ENCODE data around the gene PTPRG.

Gene PTPRG

DNA sequence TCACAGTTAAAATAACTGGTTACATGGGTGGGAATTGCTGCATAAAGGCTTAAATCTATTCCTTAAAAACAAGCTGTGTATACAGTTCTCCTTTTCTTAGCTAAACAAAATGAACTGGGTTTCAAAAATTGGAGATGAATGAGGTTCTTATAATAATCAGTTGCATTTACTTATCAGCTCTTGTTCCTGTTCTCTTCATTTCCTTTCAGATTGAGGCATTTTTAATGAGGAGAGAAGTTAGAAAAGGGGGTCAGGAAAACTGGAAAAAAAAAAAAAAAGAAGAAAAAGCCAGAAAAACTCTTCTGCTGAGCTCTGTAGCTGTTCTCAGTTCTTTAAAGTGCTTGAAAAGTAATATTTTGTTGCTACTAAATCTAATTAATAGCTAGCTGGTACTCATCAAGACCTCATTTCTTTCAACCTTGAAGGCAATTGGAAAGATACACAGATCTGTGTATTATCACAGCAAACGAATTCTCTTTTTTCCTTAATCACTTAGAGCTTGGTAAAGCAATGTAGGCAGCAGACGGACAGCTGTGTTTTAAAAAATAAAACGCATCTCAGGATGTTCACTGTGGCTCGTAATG lies 32.2 kb downstream of the PTPRG start:
- no peak for DNase-seq

DNA sequence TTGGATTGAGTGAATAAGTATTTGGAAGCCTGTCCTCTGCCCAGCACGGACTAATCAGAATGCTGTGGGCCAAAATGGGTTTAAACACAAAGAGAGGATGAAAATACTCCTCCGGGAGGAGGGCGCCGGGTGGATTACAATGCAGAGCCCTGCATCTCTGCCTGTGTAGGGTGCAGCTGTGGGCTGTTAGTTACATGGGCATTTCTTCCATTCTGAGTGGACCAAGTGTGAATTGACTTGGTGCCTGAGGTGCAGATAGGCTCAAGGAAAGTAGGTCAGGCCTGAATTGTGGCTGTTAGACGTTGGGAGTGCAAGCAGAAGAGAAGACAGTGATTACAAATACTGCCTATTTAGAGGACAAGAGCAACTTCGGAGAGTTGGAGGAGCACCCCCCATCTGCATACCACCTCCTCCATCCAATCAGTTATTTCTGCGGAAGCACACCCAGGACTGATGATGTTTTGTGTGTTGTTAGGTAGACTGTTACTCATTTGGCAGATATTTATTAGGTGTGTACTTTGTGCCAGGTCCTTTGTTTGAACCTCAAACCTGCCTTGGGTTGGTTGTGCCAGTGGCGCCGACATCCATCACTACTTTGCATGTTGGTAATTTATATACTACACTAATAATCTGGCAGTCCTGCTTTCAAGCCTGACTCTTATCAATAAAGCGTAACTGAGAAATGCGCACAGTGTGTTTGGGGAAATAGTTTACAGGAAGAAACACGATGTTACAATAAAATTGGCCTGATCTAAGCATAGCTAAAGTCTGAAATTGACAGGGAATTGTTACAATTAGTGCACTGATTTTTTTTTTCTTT lies 33.0 kb downstream of the PTPRG start:
- no peak for DNase-seq

DNA sequence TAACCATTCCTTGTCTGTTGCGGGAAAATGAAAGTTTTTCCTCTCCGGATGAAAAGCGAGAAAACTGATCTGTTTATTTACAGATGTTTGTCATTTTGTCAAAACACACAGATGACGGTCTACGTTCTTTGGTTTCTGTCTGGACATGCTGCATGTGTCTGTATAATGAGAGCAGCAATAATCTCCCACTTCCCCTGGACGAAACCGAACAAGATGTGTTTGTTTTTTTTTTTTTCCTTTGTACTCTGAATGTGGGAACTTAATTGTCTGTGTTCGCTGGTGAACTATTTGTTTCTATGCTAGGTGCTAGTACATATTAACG lies 33.6 kb downstream of the PTPRG start:
- DNase-seq = no peak

- no peak for DNase-seq
Measured at GRCh38 chr3:61595288-61595687, 33.9 kb downstream of the PTPRG start.

GRCh38 chr3:61595826-61596225 lies 34.5 kb downstream of the PTPRG start:
- no peak for DNase-seq

DNA sequence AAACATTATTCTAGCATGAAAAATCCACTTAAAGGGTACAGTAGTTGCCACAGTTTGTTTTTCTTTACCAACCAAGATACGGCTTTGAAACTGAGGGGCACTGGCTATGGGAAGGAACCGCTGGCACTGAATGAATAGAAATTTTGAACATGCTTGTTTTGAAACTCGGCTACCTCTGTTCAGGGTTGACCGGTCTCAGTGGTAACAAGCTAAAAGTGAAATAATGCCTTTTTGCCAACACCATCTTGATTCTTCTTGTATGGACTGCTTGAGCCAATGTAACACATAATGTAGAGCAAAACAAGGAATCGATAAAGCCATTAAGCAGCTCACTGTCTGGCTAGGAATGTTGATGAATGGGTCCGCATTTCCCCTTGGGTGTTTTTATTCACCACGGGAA lies 36.5 kb downstream of the PTPRG start:
- DNase-seq = no peak

GRCh38 chr3:61600195-61600594 lies 38.8 kb downstream of the PTPRG start:
- DNase-seq = no peak

GRCh38 chr3:61601831-61602230 lies 40.5 kb downstream of the PTPRG start:
- no peak for DNase-seq

DNA sequence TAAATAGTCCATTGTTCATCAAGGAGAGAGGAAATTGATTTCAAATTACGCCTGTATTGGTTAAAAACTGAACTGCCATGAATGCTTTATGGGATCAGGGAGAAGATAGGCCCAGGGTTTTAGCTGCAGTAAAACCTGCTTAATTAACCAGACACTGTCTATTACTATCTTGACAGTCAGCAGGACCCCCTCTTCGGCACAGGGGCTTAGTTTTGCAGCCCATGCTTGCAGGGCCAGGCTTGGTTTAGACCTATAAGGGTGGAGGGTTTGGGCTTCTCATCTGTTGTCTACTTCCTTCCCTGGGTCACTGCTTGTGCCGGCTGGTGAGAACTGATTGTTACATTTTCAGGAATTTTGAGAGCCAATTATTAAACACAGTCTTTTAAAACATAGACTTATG lies 41.1 kb downstream of the PTPRG start:
- no peak for DNase-seq

DNA sequence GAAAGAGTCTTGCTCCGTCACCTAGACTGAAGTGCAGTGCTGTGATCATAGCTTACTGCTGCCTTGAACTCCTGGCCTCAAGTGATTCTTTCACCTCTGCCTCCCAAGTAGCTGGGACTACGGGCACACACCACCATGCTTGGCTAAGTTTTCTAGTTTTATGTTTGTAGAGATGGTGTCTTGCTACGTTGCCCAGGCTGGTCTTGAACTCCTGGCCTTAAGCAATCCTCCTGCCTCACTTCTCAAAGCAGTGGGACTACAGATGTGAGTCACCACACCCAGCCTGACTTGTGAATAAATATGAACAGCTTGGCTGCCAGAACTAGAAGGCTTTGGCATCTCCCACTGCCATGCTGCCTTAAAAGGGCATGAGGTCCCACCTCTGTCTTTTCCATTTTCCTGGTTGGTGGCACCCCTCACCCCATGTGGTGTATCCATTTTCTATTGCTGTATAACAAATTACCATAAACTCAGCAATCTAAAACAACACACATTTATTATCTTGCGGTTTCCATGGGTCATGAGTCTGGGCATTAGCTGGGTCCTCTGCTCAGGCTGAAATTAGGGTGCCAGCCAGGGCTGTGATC lies 44.3 kb downstream of the PTPRG start:
- no peak for DNase-seq

- DNase-seq = no peak
Measured at GRCh38 chr3:61606196-61606595, 44.8 kb downstream of the PTPRG start.

DNA sequence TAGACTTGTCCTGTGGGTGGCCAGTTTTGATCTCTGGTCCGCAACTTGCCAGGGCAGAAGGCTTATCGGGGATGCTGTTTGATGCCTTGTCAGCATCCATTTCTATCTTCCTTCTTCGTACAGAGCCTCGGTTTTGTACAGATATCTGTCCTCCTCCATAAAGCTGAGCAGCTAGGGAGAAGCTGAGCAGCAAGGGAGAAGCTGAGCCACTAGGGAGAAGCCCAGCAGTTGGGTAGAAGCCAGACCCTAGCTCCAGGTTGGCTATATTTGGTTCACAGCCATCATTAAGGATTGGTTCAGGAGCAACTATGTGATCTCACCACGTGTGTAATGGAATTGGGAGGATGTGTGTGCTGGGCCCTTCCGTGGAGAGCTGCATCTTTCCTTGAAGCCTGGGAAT lies 46.7 kb downstream of the PTPRG start:
- DNase-seq = no peak

- no peak for DNase-seq
Measured at GRCh38 chr3:61608711-61609110, 47.3 kb downstream of the PTPRG start.

GRCh38 chr3:61610316-61610715 lies 48.9 kb downstream of the PTPRG start:
- DNase-seq = no peak

DNA sequence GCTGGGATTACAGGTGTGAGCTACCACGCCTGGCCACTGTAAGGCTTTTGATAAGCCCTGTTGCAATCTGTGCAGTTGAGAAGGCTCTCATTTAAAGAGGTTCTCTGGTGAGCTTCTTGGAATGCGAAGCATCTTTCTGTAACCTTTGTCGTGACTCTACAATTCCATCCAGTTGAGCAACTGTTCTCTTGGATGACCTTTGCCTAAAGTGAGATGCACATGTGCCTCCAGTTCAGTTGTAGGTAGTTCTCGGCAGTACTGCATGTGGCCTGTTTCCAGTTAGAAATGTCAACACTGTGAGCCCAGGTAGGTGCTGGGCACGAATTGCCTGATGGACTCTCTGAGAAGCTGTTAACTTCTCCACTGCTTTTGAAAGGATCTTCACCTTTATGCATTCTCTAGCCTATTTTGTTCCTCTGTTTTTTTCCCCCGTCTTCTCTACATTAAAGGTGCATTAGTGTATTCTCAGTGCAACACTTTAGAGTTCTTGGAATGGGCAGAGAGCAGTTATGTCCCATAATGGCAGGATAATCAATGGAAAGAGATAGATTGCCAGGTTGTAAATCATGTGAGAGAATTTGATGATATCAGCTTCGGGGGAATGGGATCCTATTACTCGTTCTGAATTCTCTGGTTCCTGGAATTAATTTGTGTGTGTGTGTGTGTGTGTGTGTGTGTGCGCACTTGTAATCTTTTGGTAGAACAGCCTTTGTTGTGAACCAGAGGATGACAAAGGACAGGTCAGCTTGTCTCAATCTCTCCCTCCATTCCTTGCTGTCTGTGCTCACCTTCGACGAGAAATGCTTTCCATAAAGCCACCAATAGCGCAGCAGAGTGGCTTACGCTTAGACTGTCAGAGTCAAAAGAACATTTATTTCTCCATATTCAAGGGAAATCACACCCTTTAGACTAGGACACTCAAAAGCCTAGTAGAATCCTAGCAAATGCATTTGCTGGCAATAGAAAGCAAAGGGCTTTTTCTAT lies 51.1 kb downstream of the PTPRG start:
- DNase-seq = no peak

GRCh38 chr3:61613666-61614065 lies 52.3 kb downstream of the PTPRG start:
- no peak for DNase-seq

- DNase-seq = no peak
Measured at GRCh38 chr3:61615643-61616042, 54.3 kb downstream of the PTPRG start.

- DNase-seq = no peak
Measured at GRCh38 chr3:61616586-61616985, 55.2 kb downstream of the PTPRG start.

DNA sequence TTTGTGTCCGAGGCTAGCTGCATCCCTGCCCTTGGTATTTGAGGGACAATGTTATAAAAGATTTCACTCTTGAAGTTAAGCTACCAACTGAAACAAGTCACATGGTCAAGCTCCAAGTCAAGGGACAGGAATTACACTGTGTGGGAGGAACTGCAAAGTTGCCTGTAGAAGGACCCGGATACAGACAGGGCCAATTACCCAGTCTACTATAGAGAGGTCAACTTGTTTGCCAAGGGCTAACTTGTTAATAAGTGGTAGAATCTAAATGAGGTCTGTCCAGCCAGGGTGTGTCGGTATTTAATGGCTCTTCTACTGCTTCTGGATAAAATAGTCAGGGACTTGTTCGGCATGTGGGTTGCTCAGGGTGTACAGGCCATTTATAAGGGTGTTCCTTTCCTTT lies 55.7 kb downstream of the PTPRG start:
- no peak for DNase-seq

DNA sequence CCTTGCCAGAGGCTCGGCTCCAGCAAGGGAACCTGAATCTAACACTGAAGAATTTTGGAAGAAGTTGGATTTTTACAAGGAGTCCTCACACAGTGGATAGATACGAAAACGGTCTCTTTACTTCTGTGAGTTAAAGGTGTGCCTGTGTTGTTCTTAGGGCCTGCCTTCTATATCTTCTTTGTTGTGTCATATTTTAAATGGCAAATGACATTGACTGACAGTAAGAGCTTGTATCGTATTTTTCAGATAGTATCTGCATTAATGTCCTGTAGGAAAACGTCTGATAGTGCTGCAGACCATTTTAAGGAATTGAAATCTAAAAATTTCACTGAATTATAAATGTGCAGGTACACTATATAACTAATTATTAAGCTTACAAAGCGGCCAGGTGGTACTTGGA lies 56.3 kb downstream of the PTPRG start:
- DNase-seq = no peak

GRCh38 chr3:61618231-61618630 lies 56.9 kb downstream of the PTPRG start:
- no peak for DNase-seq

DNA sequence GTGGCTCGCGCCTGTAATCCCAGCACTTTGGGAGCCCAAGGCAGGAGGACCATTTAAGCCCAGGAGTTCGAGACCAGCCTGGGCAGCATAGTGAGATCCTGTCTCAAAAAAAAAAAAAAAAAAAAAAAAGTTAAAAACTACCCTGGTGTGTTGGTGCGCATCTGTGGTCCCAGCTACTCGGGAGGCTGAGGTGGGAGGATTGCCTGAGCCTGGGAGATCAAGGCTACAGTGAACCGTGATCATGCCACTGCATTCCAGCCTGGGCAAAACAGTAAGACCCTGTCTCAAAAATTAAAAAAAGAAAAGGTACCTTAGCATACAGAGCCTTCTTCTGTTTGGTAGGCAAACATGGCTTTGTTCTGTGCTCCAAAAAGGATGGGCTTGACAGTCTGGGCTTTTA lies 57.5 kb downstream of the PTPRG start:
- DNase-seq = no peak

- DNase-seq = no peak
Measured at GRCh38 chr3:61620073-61620472, 58.7 kb downstream of the PTPRG start.
